ENCODE results near the gene ARMH1.

ARMH1 gene

DNA sequence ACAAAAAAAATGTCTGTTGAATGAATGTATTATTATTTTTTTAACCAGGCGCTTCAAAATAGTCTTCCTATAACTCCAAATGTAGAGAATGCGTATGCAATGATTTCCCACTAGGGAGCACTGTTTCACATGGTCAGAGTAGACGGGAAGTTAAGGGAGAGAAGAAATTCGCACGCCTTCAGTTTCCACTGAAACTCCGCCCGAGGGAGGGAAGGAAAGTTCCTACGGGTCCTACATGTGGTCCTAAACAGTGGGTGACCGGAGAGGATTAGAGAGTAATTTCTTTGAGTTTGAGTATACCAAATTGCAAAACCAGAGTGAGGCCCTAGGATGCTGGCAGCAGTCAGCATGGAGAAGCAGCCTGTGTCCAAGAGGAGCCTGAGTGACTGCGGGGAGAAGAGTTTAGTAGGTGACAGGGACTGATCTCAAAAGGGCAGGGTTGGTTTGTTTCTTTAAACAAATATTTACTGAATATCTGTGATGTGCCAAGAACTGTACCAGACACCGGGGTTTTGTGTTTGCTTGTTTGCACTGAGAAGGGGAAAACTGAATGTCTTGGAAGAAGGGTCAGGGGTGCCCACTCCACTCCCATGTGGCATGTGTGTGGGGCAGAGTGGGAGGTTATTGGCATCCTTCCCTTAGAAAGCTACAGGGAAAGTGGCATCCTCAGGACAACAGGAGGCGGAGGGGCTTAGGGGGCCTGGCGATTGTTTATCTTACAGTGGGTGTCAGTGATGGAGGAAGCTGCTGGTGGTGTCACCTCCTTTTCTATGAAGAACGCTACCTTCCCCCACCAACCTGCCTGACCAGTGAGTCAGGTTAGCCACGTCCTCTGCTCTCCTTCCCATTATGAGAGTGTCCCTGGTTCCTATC, 33.7 kb downstream of the ARMH1 start:
- TF ChIP-seq, protein P1, sequence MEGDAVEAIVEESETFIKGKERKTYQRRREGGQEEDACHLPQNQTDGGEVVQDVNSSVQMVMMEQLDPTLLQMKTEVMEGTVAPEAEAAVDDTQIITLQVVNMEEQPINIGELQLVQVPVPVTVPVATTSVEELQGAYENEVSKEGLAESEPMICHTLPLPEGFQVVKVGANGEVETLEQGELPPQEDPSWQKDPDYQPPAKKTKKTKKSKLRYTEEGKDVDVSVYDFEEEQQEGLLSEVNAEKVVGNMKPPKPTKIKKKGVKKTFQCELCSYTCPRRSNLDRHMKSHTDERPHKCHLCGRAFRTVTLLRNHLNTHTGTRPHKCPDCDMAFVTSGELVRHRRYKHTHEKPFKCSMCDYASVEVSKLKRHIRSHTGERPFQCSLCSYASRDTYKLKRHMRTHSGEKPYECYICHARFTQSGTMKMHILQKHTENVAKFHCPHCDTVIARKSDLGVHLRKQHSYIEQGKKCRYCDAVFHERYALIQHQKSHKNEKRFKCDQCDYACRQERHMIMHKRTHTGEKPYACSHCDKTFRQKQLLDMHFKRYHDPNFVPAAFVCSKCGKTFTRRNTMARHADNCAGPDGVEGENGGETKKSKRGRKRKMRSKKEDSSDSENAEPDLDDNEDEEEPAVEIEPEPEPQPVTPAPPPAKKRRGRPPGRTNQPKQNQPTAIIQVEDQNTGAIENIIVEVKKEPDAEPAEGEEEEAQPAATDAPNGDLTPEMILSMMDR (IDR thresholded peaks at IDR 0.05), result peak; percentile 49 to 57
- intact Hi-C loops (cut with DNase I; ENCODE audit: low total_unique reads), result no loop called here
- no peaks in the 10 kb centered on the region for H3K9me3 ChIP-seq
- H3K4me3 ChIP-seq, result no peak overlapping the region
- H3K36me3 ChIP-seq, result no peaks in the 10 kb centered on the region
- peaks cover 0 to 7% (median 0%) of the 10 kb centered on the region in 4 donors for H3K4me1 ChIP-seq
- no peaks in the 10 kb centered on the region for H3K27me3 ChIP-seq
- peak; percentile 25 to 57 for DNase-seq
- no peak overlapping the region for H3K27ac ChIP-seq

DNA sequence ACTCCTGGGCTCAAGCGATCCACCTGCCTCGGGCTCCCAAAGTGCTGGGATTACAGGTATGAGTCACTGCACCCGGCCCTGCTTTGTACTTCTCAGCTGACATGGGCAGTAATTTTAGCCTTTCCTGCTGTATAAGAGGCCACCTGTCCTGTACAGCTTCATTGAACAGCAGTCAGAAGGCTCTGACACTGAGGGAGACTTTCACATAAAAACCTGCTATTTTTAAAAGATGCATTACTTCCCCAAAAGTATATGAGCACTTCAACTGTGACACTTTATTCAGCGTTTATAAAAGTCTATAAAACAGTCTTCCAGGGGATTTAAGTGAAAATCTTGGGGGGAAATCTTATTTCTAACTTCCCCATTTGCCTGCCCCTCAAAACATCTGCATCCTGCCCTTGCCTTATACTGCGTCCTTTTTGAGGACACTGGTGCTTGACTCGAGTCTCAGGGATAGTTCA, 38.8 kb downstream of the ARMH1 start:
- Histone ChIP-seq H3K27me3 (peaks cover 0 to 3% of the 10 kb centered on the region in 2 donors), H3K4me1 (peaks cover 0 to 5% (median 0%) of the 10 kb centered on the region in 4 donors), H3K4me3 (no peak overlapping the region), H3K9me3 (no peaks in the 10 kb centered on the region), H3K36me3 (no peaks in the 10 kb centered on the region), H3K27ac (no peak overlapping the region)
- TF ChIP-seq, protein P1 (IDR thresholded peaks at IDR 0.05), result no peak
- intact Hi-C loops (cut with DNase I; ENCODE audit: low total_unique reads), result no loop called here
- DNase-seq, result no peak

- no peak for DNase-seq
- TF ChIP-seq, protein P1 (IDR thresholded peaks at IDR 0.05), result no peak
- Histone ChIP-seq H3K27me3 (peaks cover 0 to 3% of the 10 kb centered on the region in 2 donors), H3K4me3 (no peak overlapping the region), H3K27ac (no peak overlapping the region), H3K36me3 (no peaks in the 10 kb centered on the region), H3K4me1 (peaks cover 0 to 5% (median 0%) of the 10 kb centered on the region in 4 donors), H3K9me3 (no peaks in the 10 kb centered on the region)
- intact Hi-C loops (cut with DNase I; ENCODE audit: low total_unique reads), result no loop called here
Observed at GRCh38 chr1:44714532-44714931, 40.0 kb downstream of the ARMH1 start.

- Histone ChIP-seq H3K27me3 (peaks cover 0 to 3% of the 10 kb centered on the region in 2 donors), H3K4me1 (peaks cover 0 to 5% (median 0%) of the 10 kb centered on the region in 4 donors), H3K9me3 (no peaks in the 10 kb centered on the region), H3K4me3 (no peak overlapping the region), H3K36me3 (no peaks in the 10 kb centered on the region), H3K27ac (no peak overlapping the region)
- intact Hi-C loops (cut with DNase I; ENCODE audit: low total_unique reads), result no loop called here
- DNase-seq, result peak; percentile 64 to 75
- TF ChIP-seq, protein P1 (IDR thresholded peaks at IDR 0.05), result peak; percentile 75 to 90
Observed at GRCh38 chr1:44714944-44715571, 40.5 kb downstream of the ARMH1 start.

GRCh38 chr1:44717156-44717555, 42.6 kb downstream of the ARMH1 start:
- TF ChIP-seq, protein P1 (IDR thresholded peaks at IDR 0.05), result no peak
- Histone ChIP-seq H3K4me3 (no peak overlapping the region), H3K27me3 (peaks cover 0 to 3% of the 10 kb centered on the region in 2 donors), H3K9me3 (no peaks in the 10 kb centered on the region), H3K27ac (no peak overlapping the region), H3K36me3 (no peaks in the 10 kb centered on the region), H3K4me1 (peaks cover 0 to 5% (median 0%) of the 10 kb centered on the region in 4 donors)
- intact Hi-C loops (cut with DNase I; ENCODE audit: low total_unique reads), result no loop called here
- DNase-seq, result no peak
